Measurements from ENCODE around the gene MAN1A2. TPM values are rescaled to one million over a fixed set of nuclear protein-coding genes. Genes with fewer than 3 reads are reported as not detected.

The MAN1A2 gene
- total and polyA plus RNA-seq, 2 experiments from 2014 or later, result 24.7 to 45.0 TPM

GRCh38 chr1:117573386-117574023, 206.3 kb downstream of the MAN1A2 start:
- H3K9me3 ChIP-seq (ENCODE audit: low read depth), result no peaks in the 10 kb centered on the region
- no peaks in the 10 kb centered on the region for H3K9me2 ChIP-seq (replicated peaks; ENCODE audit: insufficient read depth)
- peak; percentile 32 for DNase-seq (ENCODE audit: low spot score)
- H3K79me2 ChIP-seq, result no peaks in the 10 kb centered on the region
- no peak overlapping the region for H2AFZ ChIP-seq
- H4K20me1 ChIP-seq (ENCODE audit: insufficient read depth, poor library complexity, severe bottlenecking), result no peaks in the 10 kb centered on the region
- H3K4me1 ChIP-seq (ENCODE audit: insufficient read depth), result peaks cover 6% of the 10 kb centered on the region
- WGBS (ENCODE audit: low lambda C conversion rate, missing lambda C conversion rate), result 80% methylated on average over 10 of the region's 10 CpGs
- H3K36me3 ChIP-seq (replicated peaks; ENCODE audit: insufficient read depth, low read depth), result no peaks in the 10 kb centered on the region
- no peak for TF ChIP-seq EZH2 (IDR thresholded peaks at IDR 0.05; ENCODE audit: borderline replicate concordance)
- TF ChIP-seq EZH2phosphoT487 (IDR thresholded peaks at IDR 0.05; ENCODE audit: low read depth, severe bottlenecking, unreplicated experiment), result no peak
- TF ChIP-seq CTCF (IDR thresholded peaks at IDR 0.05; ENCODE audit: poor library complexity), result no peak
- no peak overlapping the region for H3K4me2 ChIP-seq
- H3K4me3 ChIP-seq, result no peak overlapping the region
- no peaks in the 10 kb centered on the region for H3K27me3 ChIP-seq
- no peak overlapping the region for H3K27ac ChIP-seq

GRCh38 chr1:117574161-117574835, 207.0 kb downstream of the MAN1A2 start:
- Histone ChIP-seq H4K20me1 (ENCODE audit: insufficient read depth, poor library complexity, severe bottlenecking) (no peaks in the 10 kb centered on the region), H3K4me3 (no peak overlapping the region), H3K27me3 (no peaks in the 10 kb centered on the region), H3K4me1 (ENCODE audit: insufficient read depth) (peaks cover 6% of the 10 kb centered on the region), H2AFZ (no peak overlapping the region), H3K27ac (no peak overlapping the region), H3K4me2 (no peak overlapping the region), H3K9me2 (replicated peaks; ENCODE audit: insufficient read depth) (no peaks in the 10 kb centered on the region), H3K36me3 (replicated peaks; ENCODE audit: insufficient read depth, low read depth) (no peaks in the 10 kb centered on the region), H3K9me3 (ENCODE audit: low read depth) (no peaks in the 10 kb centered on the region), H3K79me2 (no peaks in the 10 kb centered on the region)
- TF ChIP-seq EZH2 (IDR thresholded peaks at IDR 0.05; ENCODE audit: borderline replicate concordance) (no peak), EZH2phosphoT487 (IDR thresholded peaks at IDR 0.05; ENCODE audit: low read depth, severe bottlenecking, unreplicated experiment) (no peak), CTCF (IDR thresholded peaks at IDR 0.05; ENCODE audit: poor library complexity) (no peak)
- WGBS (ENCODE audit: low lambda C conversion rate, missing lambda C conversion rate), result 65% methylated on average over 5 of the region's 5 CpGs
- no peak for DNase-seq (ENCODE audit: low spot score)

GRCh38 chr1:117575586-117576225, 208.5 kb downstream of the MAN1A2 start:
- H3K36me3 ChIP-seq (replicated peaks; ENCODE audit: insufficient read depth, low read depth), result no peaks in the 10 kb centered on the region
- no peak overlapping the region for H3K27ac ChIP-seq
- no peaks in the 10 kb centered on the region for H3K9me3 ChIP-seq (ENCODE audit: low read depth)
- TF ChIP-seq EZH2 (IDR thresholded peaks at IDR 0.05; ENCODE audit: borderline replicate concordance), result no peak
- TF ChIP-seq EZH2phosphoT487 (IDR thresholded peaks at IDR 0.05; ENCODE audit: low read depth, severe bottlenecking, unreplicated experiment), result no peak
- TF ChIP-seq CTCF (IDR thresholded peaks at IDR 0.05; ENCODE audit: poor library complexity), result no peak
- H3K4me1 ChIP-seq (ENCODE audit: insufficient read depth), result peaks cover 6% of the 10 kb centered on the region
- no peak for DNase-seq (ENCODE audit: low spot score)
- no peak overlapping the region for H3K4me2 ChIP-seq
- H3K79me2 ChIP-seq, result no peaks in the 10 kb centered on the region
- H3K9me2 ChIP-seq (replicated peaks; ENCODE audit: insufficient read depth), result no peaks in the 10 kb centered on the region
- no peak overlapping the region for H2AFZ ChIP-seq
- H3K4me3 ChIP-seq, result no peak overlapping the region
- no peaks in the 10 kb centered on the region for H4K20me1 ChIP-seq (ENCODE audit: insufficient read depth, poor library complexity, severe bottlenecking)
- no peaks in the 10 kb centered on the region for H3K27me3 ChIP-seq
- WGBS (ENCODE audit: low lambda C conversion rate, missing lambda C conversion rate), result 99% methylated on average over 8 of the region's 8 CpGs

All from hepatocyte (in vitro differentiated cells).